SKM-1 treated with dmso at 0.1 percent for 144 hours (cell line): ENCODE data around the gene WDR7.
A peak's percentile ranks its signal among the peaks of the same experiment; 100 is the strongest.

Experiments used
- DNase-seq: peaks from one replicate; lab custom pipeline; 2025; ENCODE audit not compliant: unreplicated experiment; lab: John Stamatoyannopoulos, UW

The WDR7 gene

GRCh38 chr18:56721031-56721430, 69.9 kb downstream of the WDR7 start:
- no peak for DNase-seq

- no peak for DNase-seq
Measured at GRCh38 chr18:56721491-56721890, 70.3 kb downstream of the WDR7 start.

DNA sequence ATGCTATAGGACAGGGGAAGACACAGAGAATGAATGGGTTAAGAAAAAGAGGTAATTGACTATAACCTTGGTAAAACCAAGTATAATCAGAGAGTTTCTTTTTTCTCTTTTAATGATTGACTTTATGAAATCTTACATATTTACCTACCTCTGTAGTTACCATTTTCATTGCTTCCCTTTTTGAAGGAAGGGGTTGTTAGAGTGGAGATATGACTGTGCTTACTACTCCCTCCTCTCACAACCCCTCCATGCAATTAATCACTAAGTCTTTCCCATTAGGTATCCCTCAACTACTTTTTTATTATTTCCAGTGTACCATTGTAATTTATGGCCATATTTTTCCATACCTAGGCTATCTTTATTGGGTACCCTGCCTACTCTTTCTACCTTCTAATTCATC, 71.4 kb downstream of the WDR7 start:
- DNase-seq = no peak

DNA sequence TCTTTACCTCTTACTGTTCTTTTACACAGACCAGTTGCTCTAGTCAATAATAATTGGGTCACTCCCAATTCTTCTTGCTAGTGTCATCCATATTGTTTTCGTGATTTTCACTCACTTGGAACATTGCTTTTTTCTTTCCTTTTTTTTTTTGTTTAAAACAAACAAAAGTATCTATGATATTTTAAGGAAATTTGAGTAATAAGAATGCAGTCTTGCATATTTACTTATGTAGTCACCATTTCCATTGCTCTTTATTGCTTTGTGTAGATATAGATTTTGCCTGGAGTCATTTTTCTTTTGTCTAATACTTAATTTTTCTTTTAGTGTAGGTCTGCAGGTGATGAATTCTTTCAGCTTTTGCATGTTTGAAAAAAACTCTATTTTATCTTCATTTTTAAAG, 71.9 kb downstream of the WDR7 start:
- DNase-seq = no peak

GRCh38 chr18:56723706-56724105, 72.5 kb downstream of the WDR7 start:
- DNase-seq = no peak

GRCh38 chr18:56726906-56727305, 75.7 kb downstream of the WDR7 start:
- DNase-seq = no peak

DNA sequence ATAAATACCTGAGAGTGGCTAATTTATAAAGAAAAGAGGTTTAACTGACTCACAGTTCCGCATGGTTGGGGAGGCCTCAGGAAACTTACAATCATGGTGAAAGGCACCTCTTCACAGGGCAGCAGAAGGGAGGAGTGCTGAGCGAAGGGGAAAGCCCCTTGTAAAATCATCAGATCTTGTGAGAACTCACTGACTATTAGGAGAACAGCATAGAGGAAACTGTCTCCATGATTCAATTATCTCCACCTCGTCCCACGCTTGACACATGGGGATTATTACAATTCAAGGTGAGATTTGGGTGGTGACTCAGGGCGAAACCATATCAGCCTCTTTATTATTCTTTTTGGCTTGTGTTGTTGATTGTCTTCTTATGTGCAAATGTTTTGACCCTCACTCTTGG, 76.2 kb downstream of the WDR7 start:
- DNase-seq = no peak

GRCh38 chr18:56728741-56729140, 77.6 kb downstream of the WDR7 start:
- no peak for DNase-seq

DNA sequence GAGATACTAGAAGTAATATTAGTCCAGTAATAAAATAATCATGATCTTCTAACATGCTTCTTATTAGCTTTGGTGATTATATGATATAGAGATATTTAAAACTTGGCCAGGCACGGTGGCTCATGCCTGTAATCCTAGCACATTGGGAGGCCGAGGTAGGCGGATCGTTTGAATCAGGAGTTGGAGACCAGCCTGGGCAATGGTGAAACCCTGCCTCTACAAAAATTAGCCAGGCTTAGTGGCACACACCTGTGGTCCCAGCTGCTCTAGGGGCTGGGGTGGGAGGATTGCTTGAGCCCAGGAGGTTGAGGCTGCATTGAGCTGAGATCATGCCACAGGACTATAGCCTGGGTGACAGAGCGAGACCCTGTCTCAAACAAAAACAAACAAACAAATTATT, 87.0 kb downstream of the WDR7 start:
- DNase-seq = no peak

DNA sequence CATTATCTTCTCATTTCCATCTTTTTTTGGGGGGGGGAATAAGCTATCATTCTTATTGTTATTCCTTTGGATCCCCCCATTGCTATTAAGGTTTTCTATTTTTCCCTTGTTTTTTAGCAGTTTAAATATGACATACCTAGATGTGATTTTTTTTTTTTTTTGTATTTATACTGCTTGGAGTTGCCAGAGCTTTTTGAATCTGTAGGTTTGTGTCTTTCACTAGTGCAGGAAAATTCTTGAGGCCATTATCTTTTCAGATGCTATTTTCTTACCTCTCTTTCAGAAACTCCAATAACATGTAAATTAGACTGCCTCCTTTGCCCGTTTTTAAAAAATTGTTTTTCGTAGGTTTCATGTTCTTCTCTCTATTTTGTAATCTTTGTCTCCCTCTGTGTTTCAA, 88.6 kb downstream of the WDR7 start:
- DNase-seq = no peak

DNA sequence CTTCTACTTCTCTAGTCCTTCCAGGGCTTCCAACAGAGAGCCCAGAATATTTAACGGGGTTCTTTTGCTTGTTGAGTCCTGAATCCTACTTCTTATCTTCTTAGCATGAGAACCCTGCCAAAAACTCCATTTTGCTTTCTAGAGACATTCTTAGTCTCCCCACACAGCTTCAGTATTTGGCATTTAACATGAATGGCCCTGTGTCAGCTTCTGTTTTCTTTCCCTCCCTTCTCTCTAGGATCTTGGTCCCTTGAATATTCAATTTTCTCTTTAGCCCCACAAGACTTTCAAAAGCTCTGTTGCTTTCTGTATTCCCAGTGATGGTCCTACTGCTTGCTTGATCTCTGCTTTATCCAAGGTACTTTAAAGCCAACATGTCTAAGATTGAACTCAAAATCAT, 89.5 kb downstream of the WDR7 start:
- DNase-seq = no peak

GRCh38 chr18:56741685-56742084, 90.5 kb downstream of the WDR7 start:
- no peak for DNase-seq

- DNase-seq = no peak
Measured at GRCh38 chr18:56743115-56743514, 92.0 kb downstream of the WDR7 start.

- no peak for DNase-seq
Measured at GRCh38 chr18:56747032-56747658, 96.0 kb downstream of the WDR7 start.

DNA sequence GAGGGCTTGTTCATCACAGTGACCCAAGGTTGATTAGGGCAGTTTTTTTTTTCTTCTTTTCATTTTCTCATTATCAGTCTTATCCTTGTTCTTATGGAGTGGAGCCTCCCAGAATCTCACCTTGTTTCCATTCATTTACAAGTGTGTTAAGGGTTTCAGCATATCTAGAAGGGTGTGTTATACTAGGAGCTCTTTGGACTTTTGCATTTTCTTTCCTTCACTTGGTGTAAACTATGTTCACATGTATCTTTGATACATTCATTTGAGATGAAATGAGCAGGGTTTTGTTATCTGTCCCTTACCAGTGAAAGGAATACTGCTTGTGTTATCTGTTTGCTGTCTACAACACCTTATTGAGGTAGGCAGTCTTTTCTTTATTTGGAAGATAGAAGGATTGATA, 96.7 kb downstream of the WDR7 start:
- no peak for DNase-seq

- DNase-seq = peak; percentile 48
Measured at GRCh38 chr18:56748698-56749268, 97.6 kb downstream of the WDR7 start.

GRCh38 chr18:56756966-56757365, 105.8 kb downstream of the WDR7 start:
- DNase-seq = no peak

- no peak for DNase-seq
Measured at GRCh38 chr18:56770097-56770496, 118.9 kb downstream of the WDR7 start.

- DNase-seq = no peak
Measured at GRCh38 chr18:56770873-56771272, 119.7 kb downstream of the WDR7 start.

DNA sequence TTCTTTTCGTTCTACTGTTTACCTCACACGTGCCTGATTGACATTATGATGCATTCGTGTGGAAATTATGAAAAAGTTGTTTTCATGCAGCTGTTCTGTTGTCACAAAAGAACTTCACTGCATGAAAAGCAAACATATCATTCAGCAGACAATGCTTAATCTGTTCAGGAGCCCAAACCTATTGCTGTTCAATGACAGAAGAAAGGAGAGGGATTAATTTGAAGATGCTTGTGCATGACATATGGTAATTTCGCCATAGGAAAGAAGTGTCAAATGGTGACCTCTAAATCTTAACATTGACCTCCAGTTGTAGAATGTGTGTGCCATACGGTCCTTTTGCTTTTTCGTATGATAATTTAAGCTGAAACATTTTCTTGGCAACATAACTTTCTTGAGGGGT, 124.5 kb downstream of the WDR7 start:
- no peak for DNase-seq

DNA sequence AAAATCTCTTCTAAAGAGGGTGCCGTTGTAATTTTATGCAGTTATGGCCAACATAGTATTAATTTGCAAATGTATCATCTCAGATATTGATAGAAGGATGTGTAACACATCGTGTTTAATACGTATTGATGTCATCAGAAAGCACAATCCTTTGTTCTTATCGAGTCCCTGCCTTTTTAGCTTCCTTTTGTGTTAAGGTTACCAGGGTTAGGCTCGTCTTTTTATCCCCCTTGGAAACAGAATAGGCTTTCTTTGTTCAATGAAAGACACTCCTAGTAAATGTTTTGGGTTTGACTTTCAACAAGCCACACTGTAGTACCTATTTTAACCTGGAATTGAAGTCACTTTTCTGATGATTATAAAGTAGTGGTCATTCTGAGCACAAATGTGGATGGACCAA, 136.2 kb downstream of the WDR7 start:
- DNase-seq = no peak

GRCh38 chr18:56789004-56789888, 138.1 kb downstream of the WDR7 start:
- DNase-seq = peak; percentile 21

GRCh38 chr18:56789889-56790180, 138.7 kb downstream of the WDR7 start:
- DNase-seq = no peak
